ENCODE data around the gene FMO5. TPM values are rescaled to one million over a fixed set of nuclear protein-coding genes. Genes with fewer than 3 reads are reported as not detected.

The FMO5 gene
- total and polyA plus RNA-seq, 2 experiments from 2014 or later = 0.73 to 0.84 TPM

DNA sequence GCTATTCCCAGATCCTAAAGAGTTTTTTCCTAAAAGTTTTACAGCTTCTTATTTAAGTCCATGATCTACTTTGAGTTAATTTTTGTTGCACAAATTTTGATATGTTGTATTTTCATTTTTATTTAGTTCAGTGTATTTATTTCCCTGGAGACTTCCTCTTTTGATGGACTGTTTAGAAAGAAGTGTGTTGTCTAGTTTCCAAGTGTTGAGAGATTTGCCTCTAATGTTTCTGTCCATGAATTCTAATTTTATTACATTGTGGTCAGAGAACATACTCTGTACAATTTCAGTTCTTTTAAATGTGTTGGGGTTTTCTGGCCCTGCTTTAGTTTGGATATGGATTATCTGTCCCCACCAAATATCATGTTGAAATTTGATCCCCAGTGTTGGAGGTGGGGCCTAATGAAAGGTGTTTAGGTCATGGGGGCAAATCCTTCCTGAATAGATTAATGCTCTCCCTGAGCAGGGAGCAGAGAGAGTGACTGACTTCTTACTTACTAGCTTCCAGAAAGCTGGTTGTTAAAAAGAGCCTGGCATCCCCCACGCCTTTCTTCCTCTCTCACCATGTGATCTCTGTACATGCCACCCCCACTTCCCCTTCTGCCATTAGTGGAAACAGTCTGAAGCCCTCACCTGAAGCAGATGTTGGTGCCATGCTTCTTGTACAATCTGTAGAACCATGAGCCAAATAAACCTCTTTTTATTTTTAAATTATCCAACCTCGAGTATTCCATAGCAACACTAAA lies 21.9 kb upstream of the FMO5 start:
- Mint-ChIP-seq H3K27me3 (ENCODE audit: insufficient read depth, low read depth, poor library complexity) (peaks cover 7% of the 10 kb centered on the region), H3K4me3 (peak overlapping the region; percentile 6; the same call in 1 of the 3 replicates), H3K9me3 (no peaks in the 10 kb centered on the region), H3K4me1 (peaks cover 41% of the 10 kb centered on the region), H3K36me3 (ENCODE audit: low read depth) (no peaks in the 10 kb centered on the region), H3K27ac (0 out of 2 replicates have a peak overlapping the region, but pooled peaks have one; percentile 45)
- Histone ChIP-seq H3K4me1 (ENCODE audit: insufficient read depth) (peaks cover 29% of the 10 kb centered on the region), H3K27ac (ENCODE audit: low read depth) (no peak overlapping the region), H3K36me3 (ENCODE audit: insufficient read depth) (no peaks in the 10 kb centered on the region), H3K27me3 (ENCODE audit: insufficient read depth) (no peaks in the 10 kb centered on the region; the same call in 1 of the 2 replicates), H3F3A (replicated peaks; ENCODE audit: low read depth) (no peaks in the 10 kb centered on the region), H2AFZ (no peak overlapping the region), H4K20me1 (replicated peaks; ENCODE audit: insufficient read depth) (peaks cover 16% of the 10 kb centered on the region; the same call in 1 of the 2 replicates), H3K9me2 (ENCODE audit: insufficient read depth) (no peaks in the 10 kb centered on the region), H3K4me2 (peak overlapping the region; percentile 56), H3K79me2 (replicated peaks; ENCODE audit: insufficient read depth) (peaks cover 87% of the 10 kb centered on the region), H3K4me3 (peak overlapping the region; percentile 26)
- TF ChIP-seq NANOG (IDR thresholded peaks at IDR 0.05; ENCODE audit: borderline replicate concordance) (no peak), ZNF114 (CRISPR knock-in tag; IDR thresholded peaks at IDR 0.05) (no peak), EZH2 (IDR thresholded peaks at IDR 0.05; ENCODE audit: low read depth, unreplicated experiment) (no peak), ZNF331 (CRISPR knock-in tag; IDR thresholded peaks at IDR 0.05; ENCODE audit: low read depth) (no peak), STAT1 (IDR thresholded peaks at IDR 0.05; ENCODE audit: unreplicated experiment) (no peak), CREB1 (CRISPR knock-in tag; IDR thresholded peaks at IDR 0.05; ENCODE audit: low read depth) (no peak), JUNB (IDR thresholded peaks at IDR 0.05; ENCODE audit: unreplicated experiment) (no peak), EZH2phosphoT487 (IDR thresholded peaks at IDR 0.05; ENCODE audit: unreplicated experiment) (no peak), POLR2AphosphoS5 (IDR thresholded peaks at IDR 0.05; ENCODE audit: low read depth) (no peak)
- TF ChIP-seq, protein P1, sequence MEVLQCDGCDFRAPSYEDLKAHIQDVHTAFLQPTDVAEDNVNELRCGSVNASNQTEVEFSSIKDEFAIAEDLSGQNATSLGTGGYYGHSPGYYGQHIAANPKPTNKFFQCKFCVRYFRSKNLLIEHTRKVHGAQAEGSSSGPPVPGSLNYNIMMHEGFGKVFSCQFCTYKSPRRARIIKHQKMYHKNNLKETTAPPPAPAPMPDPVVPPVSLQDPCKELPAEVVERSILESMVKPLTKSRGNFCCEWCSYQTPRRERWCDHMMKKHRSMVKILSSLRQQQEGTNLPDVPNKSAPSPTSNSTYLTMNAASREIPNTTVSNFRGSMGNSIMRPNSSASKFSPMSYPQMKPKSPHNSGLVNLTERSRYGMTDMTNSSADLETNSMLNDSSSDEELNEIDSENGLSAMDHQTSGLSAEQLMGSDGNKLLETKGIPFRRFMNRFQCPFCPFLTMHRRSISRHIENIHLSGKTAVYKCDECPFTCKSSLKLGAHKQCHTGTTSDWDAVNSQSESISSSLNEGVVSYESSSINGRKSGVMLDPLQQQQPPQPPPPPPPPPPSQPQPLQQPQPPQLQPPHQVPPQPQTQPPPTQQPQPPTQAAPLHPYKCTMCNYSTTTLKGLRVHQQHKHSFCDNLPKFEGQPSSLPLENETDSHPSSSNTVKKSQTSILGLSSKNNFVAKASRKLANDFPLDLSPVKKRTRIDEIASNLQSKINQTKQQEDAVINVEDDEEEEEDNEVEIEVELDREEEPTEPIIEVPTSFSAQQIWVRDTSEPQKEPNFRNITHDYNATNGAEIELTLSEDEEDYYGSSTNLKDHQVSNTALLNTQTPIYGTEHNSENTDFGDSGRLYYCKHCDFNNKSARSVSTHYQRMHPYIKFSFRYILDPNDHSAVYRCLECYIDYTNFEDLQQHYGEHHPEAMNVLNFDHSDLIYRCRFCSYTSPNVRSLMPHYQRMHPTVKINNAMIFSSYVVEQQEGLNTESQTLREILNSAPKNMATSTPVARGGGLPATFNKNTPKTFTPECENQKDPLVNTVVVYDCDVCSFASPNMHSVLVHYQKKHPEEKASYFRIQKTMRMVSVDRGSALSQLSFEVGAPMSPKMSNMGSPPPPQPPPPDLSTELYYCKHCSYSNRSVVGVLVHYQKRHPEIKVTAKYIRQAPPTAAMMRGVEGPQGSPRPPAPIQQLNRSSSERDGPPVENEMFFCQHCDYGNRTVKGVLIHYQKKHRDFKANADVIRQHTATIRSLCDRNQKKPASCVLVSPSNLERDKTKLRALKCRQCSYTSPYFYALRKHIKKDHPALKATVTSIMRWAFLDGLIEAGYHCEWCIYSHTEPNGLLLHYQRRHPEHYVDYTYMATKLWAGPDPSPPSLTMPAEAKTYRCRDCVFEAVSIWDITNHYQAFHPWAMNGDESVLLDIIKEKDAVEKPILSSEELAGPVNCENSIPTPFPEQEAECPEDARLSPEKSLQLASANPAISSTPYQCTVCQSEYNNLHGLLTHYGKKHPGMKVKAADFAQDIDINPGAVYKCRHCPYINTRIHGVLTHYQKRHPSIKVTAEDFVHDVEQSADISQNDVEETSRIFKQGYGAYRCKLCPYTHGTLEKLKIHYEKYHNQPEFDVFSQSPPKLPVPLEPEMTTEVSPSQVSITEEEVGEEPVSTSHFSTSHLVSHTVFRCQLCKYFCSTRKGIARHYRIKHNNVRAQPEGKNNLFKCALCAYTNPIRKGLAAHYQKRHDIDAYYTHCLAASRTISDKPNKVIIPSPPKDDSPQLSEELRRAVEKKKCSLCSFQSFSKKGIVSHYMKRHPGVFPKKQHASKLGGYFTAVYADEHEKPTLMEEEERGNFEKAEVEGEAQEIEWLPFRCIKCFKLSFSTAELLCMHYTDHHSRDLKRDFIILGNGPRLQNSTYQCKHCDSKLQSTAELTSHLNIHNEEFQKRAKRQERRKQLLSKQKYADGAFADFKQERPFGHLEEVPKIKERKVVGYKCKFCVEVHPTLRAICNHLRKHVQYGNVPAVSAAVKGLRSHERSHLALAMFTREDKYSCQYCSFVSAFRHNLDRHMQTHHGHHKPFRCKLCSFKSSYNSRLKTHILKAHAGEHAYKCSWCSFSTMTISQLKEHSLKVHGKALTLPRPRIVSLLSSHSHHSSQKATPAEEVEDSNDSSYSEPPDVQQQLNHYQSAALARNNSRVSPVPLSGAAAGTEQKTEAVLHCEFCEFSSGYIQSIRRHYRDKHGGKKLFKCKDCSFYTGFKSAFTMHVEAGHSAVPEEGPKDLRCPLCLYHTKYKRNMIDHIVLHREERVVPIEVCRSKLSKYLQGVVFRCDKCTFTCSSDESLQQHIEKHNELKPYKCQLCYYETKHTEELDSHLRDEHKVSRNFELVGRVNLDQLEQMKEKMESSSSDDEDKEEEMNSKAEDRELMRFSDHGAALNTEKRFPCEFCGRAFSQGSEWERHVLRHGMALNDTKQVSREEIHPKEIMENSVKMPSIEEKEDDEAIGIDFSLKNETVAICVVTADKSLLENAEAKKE (CRISPR knock-in tag; IDR thresholded peaks at IDR 0.05) = no peak
- TF ChIP-seq, protein P2, sequence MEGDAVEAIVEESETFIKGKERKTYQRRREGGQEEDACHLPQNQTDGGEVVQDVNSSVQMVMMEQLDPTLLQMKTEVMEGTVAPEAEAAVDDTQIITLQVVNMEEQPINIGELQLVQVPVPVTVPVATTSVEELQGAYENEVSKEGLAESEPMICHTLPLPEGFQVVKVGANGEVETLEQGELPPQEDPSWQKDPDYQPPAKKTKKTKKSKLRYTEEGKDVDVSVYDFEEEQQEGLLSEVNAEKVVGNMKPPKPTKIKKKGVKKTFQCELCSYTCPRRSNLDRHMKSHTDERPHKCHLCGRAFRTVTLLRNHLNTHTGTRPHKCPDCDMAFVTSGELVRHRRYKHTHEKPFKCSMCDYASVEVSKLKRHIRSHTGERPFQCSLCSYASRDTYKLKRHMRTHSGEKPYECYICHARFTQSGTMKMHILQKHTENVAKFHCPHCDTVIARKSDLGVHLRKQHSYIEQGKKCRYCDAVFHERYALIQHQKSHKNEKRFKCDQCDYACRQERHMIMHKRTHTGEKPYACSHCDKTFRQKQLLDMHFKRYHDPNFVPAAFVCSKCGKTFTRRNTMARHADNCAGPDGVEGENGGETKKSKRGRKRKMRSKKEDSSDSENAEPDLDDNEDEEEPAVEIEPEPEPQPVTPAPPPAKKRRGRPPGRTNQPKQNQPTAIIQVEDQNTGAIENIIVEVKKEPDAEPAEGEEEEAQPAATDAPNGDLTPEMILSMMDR (conservative IDR thresholded peaks at IDR 0.05; ENCODE audit: low read depth in 2 of 2) = no peak
- TF ChIP-seq, protein P3, sequence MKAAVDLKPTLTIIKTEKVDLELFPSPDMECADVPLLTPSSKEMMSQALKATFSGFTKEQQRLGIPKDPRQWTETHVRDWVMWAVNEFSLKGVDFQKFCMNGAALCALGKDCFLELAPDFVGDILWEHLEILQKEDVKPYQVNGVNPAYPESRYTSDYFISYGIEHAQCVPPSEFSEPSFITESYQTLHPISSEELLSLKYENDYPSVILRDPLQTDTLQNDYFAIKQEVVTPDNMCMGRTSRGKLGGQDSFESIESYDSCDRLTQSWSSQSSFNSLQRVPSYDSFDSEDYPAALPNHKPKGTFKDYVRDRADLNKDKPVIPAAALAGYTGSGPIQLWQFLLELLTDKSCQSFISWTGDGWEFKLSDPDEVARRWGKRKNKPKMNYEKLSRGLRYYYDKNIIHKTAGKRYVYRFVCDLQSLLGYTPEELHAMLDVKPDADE (IDR thresholded peaks at IDR 0.05) = no peak
- TF ChIP-seq, protein P4, sequence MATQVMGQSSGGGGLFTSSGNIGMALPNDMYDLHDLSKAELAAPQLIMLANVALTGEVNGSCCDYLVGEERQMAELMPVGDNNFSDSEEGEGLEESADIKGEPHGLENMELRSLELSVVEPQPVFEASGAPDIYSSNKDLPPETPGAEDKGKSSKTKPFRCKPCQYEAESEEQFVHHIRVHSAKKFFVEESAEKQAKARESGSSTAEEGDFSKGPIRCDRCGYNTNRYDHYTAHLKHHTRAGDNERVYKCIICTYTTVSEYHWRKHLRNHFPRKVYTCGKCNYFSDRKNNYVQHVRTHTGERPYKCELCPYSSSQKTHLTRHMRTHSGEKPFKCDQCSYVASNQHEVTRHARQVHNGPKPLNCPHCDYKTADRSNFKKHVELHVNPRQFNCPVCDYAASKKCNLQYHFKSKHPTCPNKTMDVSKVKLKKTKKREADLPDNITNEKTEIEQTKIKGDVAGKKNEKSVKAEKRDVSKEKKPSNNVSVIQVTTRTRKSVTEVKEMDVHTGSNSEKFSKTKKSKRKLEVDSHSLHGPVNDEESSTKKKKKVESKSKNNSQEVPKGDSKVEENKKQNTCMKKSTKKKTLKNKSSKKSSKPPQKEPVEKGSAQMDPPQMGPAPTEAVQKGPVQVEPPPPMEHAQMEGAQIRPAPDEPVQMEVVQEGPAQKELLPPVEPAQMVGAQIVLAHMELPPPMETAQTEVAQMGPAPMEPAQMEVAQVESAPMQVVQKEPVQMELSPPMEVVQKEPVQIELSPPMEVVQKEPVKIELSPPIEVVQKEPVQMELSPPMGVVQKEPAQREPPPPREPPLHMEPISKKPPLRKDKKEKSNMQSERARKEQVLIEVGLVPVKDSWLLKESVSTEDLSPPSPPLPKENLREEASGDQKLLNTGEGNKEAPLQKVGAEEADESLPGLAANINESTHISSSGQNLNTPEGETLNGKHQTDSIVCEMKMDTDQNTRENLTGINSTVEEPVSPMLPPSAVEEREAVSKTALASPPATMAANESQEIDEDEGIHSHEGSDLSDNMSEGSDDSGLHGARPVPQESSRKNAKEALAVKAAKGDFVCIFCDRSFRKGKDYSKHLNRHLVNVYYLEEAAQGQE (IDR thresholded peaks at IDR 0.05; ENCODE audit: unreplicated experiment) = no peak
- ATAC-seq (no peak), DNase-seq (ENCODE audit: low spot score) (no peak)

Measured in GM23338 (cell line).